Ovary (tissue), 9 donors: ENCODE data around the gene S1PR1. TPM values are rescaled to one million over a fixed set of nuclear protein-coding genes. Genes with fewer than 3 reads are reported as not detected.
"Not testable (repeated sequence)": the region's sequence is repeated elsewhere in the genome, so short reads cannot be mapped to it uniquely, and the experiment has no call there.

ENCODE experiments used
- DNase-seq, 5 donors: peaks; one replicate each; pipeline ENCODE4 v3.0.0-alpha.2; 2019 to 2020
- H3K27ac ChIP-seq, 2 donors: fragments of 200-600 bp; one replicate each; pipeline versions ENCODE4 v1.5.1 to v1.8.0; 2019 to 2022
- H3K27me3 ChIP-seq: fragments of 200-600 bp; one replicate; pipeline ENCODE4 v1.8.0; 2022
- H3K36me3 ChIP-seq: fragments of 200-600 bp; sonication (generic); one replicate; pipeline ENCODE4 v1.5.1; 2019
- H3K4me1 ChIP-seq: one replicate; pipeline ENCODE4 v1.8.1; 2013; ENCODE audit warnings: mild to moderate bottlenecking, moderate library complexity; ENCODE audit not compliant: insufficient read depth
- H3K4me3 ChIP-seq: fragments of 200-600 bp; sonication (generic); one replicate; pipeline ENCODE4 v1.5.1; 2017
- H3K9me3 ChIP-seq, 2 donors: fragments of 200-600 bp in 1 of 2; sonication (generic) in 1 of 2; one replicate each; pipeline versions ENCODE4 v1.5.1 to v1.8.1; 2013 to 2019; ENCODE audit warnings: mild to moderate bottlenecking in 1 of 2, moderate library complexity in 1 of 2
- CTCF ChIP-seq, 3 donors: fragments of 450-650 bp in 2 of 3; fragments of 200-600 bp in 1 of 3; IDR thresholded peaks; one replicate each; pipeline versions ENCODE4 v1.5.1 to v1.8.0; 2016 to 2022; ENCODE audit warnings: antibody characterized with exemption in 3 of 3, mild to moderate bottlenecking in 1 of 3
- EP300 ChIP-seq: sonication (generic); formaldehyde crosslinking; IDR thresholded peaks from one replicate; pipeline ENCODE4 v1.6.1; 2017; ENCODE audit warnings: antibody characterized with exemption
- POLR2A ChIP-seq: fragments of 450-650 bp; IDR thresholded peaks from one replicate; pipeline ENCODE4 v1.6.1; 2017; ENCODE audit warnings: antibody characterized with exemption, mild to moderate bottlenecking, moderate library complexity
- whole genome bisulfite sequencing, 3 donors: extraction: QIAGEN DNeasy Blood & Tissue Kit in 1 of 3; methylation state at CpG; one replicate each; pipeline versions ENCODE4 v1.1.5 to v1.1.7; 2013 to 2017; 5-methylcytosine and 5-hydroxymethylcytosine counted together
- intact Hi-C, 4 donors: fragments of 100-400 bp; cut with DNase I; formaldehyde crosslinking; loops; one replicate each; pipeline versions ENCODE4 v1.11.0 to v1.15.1; 2022 to 2023
- polyA plus RNA-seq, 2 donors: library from polyadenylated mRNA; stranded (reverse); fragments of 200-250 nt in 1 of 2; fragments of 350-450 nt in 1 of 2; fragmentation: Illumina TruSeq in 1 of 2; extraction: RNeasy Lipid Tissue Mini Kit (QIAGEN cat#74804) in 1 of 2; gene quantifications; one replicate each; pipeline ENCODE4 v1.2.3, GENCODE V29; 2013 to 2014
- total RNA-seq, 7 donors: library from RNA; depleted of rRNA in 2 of 7; stranded (reverse); fragments of >200 nt in 2 of 7; fragmentation: NEBNext Ultra II Directional in 3 of 7; extraction: Animal tissue kit (Norgen Biotek cat#: 25700) in 3 of 7; gene quantifications; one replicate each; pipeline versions ENCODE4 v1.1.0 to v1.2.4, GENCODE V29; 2016 to 2023
- donor health status: DM: no; HTN: no; CAD: no; lungs with moderate emphysema.
- donor health status: DM: no; HTN: no; CAD: no.
- donor health status: Bipolar disorder and iron deficiency.
- donor health status: DM: yes; HTN: yes; CAD: no.
- donor health status: DM: no; HTN: no; CAD: no.
- donor health status: DM: yes; HTN: yes; CAD: no.

Gene S1PR1
- total and polyA plus RNA-seq, 9 donors = 8.0 to 27.8 (median 10.9) TPM

DNA sequence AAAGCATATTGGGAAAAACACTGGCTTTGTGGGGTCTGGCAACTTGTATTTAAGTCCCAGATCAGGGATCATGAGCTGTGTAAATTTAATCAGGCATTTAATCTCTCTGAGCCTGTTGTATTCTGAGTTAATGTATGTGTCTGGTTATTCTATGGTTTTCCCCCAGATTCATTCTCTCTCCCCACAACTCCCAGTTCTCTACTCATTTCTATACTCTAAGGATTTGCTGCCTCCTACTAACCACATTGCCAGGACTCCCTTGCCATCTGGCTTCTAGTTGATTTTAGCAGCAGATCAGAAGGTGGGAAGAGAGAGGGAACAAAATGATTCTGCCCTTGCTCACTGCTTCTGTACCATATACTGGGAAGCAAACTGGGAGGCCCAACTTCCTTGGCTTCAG is 31.4 kb upstream of the S1PR1 start:
- TF ChIP-seq POLR2A (no peak), EP300 (no peak), CTCF (IDR thresholded peaks at IDR 0.05) (no peak)

GRCh38 chr1:101206139-101206538 is 30.7 kb upstream of the S1PR1 start:
- H3K27ac ChIP-seq, H3K9me3 ChIP-seq, H3K27me3 ChIP-seq, H3K4me1 ChIP-seq, H3K4me3 ChIP-seq, DNase-seq, H3K36me3 ChIP-seq, intact Hi-C loops: not testable (repeated sequence)
- 83 to 87% (median 86%) methylated on average over 4 of the region's 4 CpGs for WGBS, 3 donors

More for the DNA sequence above, 31.4 kb upstream of the S1PR1 start:
- intact Hi-C loops = no loop called here
- Histone ChIP-seq H3K9me3 (no peaks in the 10 kb centered on the region), H3K4me1 (no peaks in the 10 kb centered on the region), H3K27ac (no peak overlapping the region), H3K27me3 (no peaks in the 10 kb centered on the region), H3K4me3 (no peak overlapping the region), H3K36me3 (no peaks in the 10 kb centered on the region)
- DNase-seq = no peak

GRCh38 chr1:101207271-101207670 is 29.5 kb upstream of the S1PR1 start:
- H3K27me3 ChIP-seq, DNase-seq, intact Hi-C loops, H3K9me3 ChIP-seq, H3K36me3 ChIP-seq, H3K4me3 ChIP-seq, H3K4me1 ChIP-seq, H3K27ac ChIP-seq: not testable (repeated sequence)
- WGBS, 3 donors = 96 to 97% (median 96%) methylated on average over 9 of the region's 9 CpGs

DNA sequence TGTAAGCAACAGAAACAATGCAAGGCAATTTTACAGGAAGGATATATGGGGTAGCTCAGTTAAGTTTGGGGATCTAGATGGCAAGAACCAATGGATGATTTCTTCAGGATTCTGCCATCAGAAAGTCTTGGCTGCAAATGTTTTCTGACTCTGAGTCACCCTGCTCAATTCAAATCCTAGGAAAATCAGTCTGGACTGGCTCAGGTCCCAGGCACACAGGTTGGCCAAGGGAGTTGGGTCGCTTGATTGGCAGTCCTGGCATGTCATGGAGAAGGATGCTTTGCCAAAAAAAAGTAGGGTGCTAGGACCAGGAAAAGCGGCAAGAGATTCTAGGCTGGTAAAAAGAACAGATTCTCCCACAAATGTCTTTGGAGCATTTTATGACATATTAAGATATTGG is 28.9 kb upstream of the S1PR1 start:
- Histone ChIP-seq H3K27me3 (no peaks in the 10 kb centered on the region), H3K27ac (no peak overlapping the region), H3K36me3 (no peaks in the 10 kb centered on the region), H3K9me3 (no peaks in the 10 kb centered on the region), H3K4me1 (no peaks in the 10 kb centered on the region), H3K4me3 (no peak overlapping the region)
- no peak for TF ChIP-seq EP300
- TF ChIP-seq CTCF (IDR thresholded peaks at IDR 0.05) = no peak
- TF ChIP-seq POLR2A = no peak
- intact Hi-C loops = no loop called here
- DNase-seq = no peak
- 91 to 94% (median 93%) methylated on average over 2 of the region's 2 CpGs for WGBS, 3 donors

- intact Hi-C loops = no loop called here
- 91 to 96% (median 93%) methylated on average over 6 of the region's 6 CpGs for WGBS, 3 donors
Observed at GRCh38 chr1:101215363-101216011, 21.3 kb upstream of the S1PR1 start.

More at GRCh38 chr1:101215363-101216011, 21.3 kb upstream of the S1PR1 start:
- TF ChIP-seq EP300 (no peak), POLR2A (no peak), CTCF (IDR thresholded peaks at IDR 0.05) (no peak)
- H3K4me1 ChIP-seq = no peaks in the 10 kb centered on the region
- H3K27ac ChIP-seq = no peak overlapping the region
- no peaks in the 10 kb centered on the region for H3K36me3 ChIP-seq
- DNase-seq = no peak
- H3K4me3 ChIP-seq = no peak overlapping the region
- H3K27me3 ChIP-seq = no peaks in the 10 kb centered on the region
- no peaks in the 10 kb centered on the region for H3K9me3 ChIP-seq
